Measurements from ENCODE around the gene BMPR1B.

DNA sequence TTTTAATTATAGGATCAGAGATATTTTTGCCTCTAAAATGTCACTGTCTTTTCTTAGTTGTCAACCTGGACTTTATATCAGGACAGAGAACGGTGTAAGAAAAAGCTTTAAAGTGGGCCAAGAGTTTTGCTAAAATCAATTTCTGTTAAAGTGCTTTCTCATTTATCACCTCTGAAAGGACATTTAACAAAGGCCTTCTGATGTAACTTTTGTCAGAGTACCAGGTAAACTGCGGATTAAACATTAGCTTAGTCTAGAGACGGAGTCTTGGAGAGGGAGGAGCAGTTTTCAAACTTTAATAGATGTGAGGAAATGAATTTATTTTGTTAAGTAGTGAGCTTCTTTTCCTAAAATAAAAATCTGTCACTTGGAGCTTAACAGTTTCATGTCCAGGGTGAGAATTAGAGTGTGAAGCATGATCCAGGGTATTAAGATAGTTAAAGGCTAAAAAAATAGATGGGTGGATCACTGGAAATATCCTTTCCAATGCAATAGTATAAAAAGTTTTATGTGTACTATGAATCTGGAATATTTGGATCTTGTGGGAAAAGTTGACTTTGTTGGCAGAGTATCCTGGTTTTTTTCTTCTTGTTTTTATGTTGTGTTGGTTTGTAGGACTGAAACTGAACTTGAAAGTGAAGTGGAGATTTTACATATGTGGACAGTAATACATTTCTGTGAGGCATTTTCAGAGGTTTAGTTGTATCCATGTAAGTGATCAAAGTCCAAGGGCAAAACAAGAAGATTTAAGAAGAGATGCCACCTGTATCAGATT, 33.6 kb upstream of the BMPR1B start:
- TF ChIP-seq, protein P1, sequence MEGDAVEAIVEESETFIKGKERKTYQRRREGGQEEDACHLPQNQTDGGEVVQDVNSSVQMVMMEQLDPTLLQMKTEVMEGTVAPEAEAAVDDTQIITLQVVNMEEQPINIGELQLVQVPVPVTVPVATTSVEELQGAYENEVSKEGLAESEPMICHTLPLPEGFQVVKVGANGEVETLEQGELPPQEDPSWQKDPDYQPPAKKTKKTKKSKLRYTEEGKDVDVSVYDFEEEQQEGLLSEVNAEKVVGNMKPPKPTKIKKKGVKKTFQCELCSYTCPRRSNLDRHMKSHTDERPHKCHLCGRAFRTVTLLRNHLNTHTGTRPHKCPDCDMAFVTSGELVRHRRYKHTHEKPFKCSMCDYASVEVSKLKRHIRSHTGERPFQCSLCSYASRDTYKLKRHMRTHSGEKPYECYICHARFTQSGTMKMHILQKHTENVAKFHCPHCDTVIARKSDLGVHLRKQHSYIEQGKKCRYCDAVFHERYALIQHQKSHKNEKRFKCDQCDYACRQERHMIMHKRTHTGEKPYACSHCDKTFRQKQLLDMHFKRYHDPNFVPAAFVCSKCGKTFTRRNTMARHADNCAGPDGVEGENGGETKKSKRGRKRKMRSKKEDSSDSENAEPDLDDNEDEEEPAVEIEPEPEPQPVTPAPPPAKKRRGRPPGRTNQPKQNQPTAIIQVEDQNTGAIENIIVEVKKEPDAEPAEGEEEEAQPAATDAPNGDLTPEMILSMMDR (IDR thresholded peaks at IDR 0.05; ENCODE audit: poor library complexity), result no peak
- TF ChIP-seq EZH2phosphoT487 (IDR thresholded peaks at IDR 0.05; ENCODE audit: low read depth, severe bottlenecking, unreplicated experiment) (no peak), EZH2 (IDR thresholded peaks at IDR 0.05; ENCODE audit: borderline replicate concordance) (no peak)

Measured in hepatocyte (in vitro differentiated cells).